Suprapubic skin (tissue), 4 donors: ENCODE results near the gene DGKE.
A peak's percentile ranks its signal among the peaks of the same experiment; 100 is the strongest.

ENCODE experiments used
- POLR2A ChIP-seq, 2 donors: fragments of 450-650 bp; IDR thresholded peaks; one replicate each; pipeline ENCODE4 v1.6.1; 2017; ENCODE audit warnings: antibody characterized with exemption in 2 of 2, mild to moderate bottlenecking in 2 of 2, moderate library complexity in 2 of 2
- POLR2AphosphoS5 ChIP-seq, 3 donors: sonication (generic); formaldehyde crosslinking; IDR thresholded peaks; one replicate each; pipeline ENCODE4 v1.6.1; 2017; ENCODE audit warnings: antibody characterized with exemption in 3 of 3
- TF ChIP-seq, protein P1 (sequence below), 2 donors: fragments of 200-600 bp in 1 of 2; fragments of 450-650 bp in 1 of 2; sonication (generic) in 1 of 2; IDR thresholded peaks; one replicate each; pipeline ENCODE4 v1.5.1; 2016 to 2019; ENCODE audit warnings: antibody characterized with exemption in 2 of 2, mild to moderate bottlenecking in 1 of 2, moderate library complexity in 1 of 2

DNA sequence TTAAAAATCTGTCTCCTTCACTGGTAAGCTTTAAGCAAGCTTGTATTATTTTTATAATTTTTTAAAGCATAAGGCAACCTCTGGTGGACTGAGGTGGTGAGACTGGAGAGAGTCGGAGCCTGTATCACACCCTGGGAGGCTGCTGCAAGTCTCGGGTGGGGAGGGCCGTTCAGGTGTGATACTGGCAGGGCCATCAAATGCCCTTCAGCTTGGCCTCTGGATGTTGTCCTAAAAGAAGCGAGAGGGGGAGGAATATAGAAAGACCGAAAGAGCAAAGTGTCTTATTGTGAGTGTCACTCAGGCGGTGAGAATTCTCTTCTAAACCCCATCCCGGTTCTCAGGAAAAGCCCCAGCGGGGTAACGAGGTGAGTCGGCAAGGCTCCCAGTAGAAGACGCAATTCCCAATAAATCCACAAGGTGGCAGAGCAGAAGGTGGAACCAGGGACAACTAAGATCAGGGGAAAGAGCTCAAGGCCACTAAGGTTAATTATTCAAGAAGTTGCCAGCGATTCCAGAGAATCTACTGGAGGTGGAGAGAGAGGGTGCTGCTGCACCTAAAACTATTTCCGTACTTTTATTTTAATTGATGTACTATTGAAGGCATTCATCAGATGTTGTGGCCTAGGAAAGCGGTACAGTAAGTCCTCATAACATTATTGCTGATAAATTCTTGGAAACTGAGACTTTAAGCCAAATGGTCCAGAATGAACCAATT lies 14.4 kb upstream of the DGKE start:
- TF ChIP-seq, protein P1, sequence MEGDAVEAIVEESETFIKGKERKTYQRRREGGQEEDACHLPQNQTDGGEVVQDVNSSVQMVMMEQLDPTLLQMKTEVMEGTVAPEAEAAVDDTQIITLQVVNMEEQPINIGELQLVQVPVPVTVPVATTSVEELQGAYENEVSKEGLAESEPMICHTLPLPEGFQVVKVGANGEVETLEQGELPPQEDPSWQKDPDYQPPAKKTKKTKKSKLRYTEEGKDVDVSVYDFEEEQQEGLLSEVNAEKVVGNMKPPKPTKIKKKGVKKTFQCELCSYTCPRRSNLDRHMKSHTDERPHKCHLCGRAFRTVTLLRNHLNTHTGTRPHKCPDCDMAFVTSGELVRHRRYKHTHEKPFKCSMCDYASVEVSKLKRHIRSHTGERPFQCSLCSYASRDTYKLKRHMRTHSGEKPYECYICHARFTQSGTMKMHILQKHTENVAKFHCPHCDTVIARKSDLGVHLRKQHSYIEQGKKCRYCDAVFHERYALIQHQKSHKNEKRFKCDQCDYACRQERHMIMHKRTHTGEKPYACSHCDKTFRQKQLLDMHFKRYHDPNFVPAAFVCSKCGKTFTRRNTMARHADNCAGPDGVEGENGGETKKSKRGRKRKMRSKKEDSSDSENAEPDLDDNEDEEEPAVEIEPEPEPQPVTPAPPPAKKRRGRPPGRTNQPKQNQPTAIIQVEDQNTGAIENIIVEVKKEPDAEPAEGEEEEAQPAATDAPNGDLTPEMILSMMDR (IDR thresholded peaks at IDR 0.05) = peak; percentile 66 to 84
- TF ChIP-seq POLR2A (IDR thresholded peaks at IDR 0.05) = no peak
- no peak for TF ChIP-seq POLR2AphosphoS5 (IDR thresholded peaks at IDR 0.05)
